GM23248 (cell line): ENCODE results near the gene TGFB1I1.

Experiments used
- EZH2 ChIP-seq: fragments of 200-600 bp; sonication (generic); IDR thresholded peaks from 2 replicates; pipeline ENCODE4 v1.6.1; 2018; ENCODE audit warnings: antibody characterized with exemption, mild to moderate bottlenecking; ENCODE audit not compliant: insufficient read depth, poor library complexity, severe bottlenecking
- EZH2phosphoT487 ChIP-seq: fragments of 200-600 bp; sonication (generic); IDR thresholded peaks from 2 replicates; pipeline ENCODE4 v1.6.1; 2018; ENCODE audit warnings: antibody characterized with exemption, moderate library complexity, mild to moderate bottlenecking, low read depth; ENCODE audit not compliant: insufficient read depth

DNA sequence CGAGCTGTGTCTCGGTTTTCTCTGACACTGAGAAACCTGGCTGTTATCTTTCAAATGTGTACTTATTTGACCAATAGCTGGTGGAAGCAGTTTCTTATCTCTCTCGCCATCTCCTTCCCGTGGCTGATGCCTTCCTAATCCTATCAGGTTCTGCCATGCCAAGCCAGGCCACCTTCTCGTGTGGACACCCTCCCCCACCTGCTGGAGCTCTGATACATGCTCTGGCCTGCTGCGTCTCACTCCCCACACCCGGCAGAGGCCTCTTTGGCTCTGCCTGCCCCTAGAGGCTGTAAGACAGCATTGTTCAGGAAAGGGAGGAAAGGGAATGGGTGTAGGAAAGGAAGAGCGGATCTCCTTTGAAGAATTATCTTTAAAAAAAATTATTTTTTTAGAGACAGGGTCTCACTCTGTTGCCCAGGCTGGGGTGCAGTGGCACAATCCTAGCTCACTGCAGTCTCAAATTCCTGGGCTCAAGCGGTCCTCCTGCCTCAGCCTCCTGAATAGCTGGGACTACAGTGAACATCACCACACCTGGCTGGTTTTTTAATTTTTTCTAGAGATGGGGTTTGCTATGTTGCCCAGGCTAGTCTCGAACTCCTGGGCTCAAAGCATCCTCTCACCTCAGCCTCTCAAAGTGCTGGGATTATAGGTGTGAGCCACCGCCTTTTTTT is 20.1 kb upstream of the TGFB1I1 start:
- no peak for TF ChIP-seq EZH2
- no peak for TF ChIP-seq EZH2phosphoT487
